ENCODE data around the gene NPDC1. TPM values are rescaled to one million over a fixed set of nuclear protein-coding genes. Genes with fewer than 3 reads are reported as not detected.

NPDC1 gene
- 13.3 and 20.9 TPM in 2 replicates for total RNA-seq

GRCh38 chr9:137046088-137046787 lies at the start of gene NPDC1:
TSS of gene NPDC1 (minus strand) at chr9:137046177. CDS start at chr9:137045989, 188 bp downstream.

GRCh38 chr9:137086531-137087408 lies 40.8 kb upstream of the NPDC1 start, which contains the start of gene MAN1B1:
TSS of gene MAN1B1 (plus strand) at chr9:137086985. CDS start at chr9:137087000, 15 bp downstream.

GRCh38 chr9:137077010-137077747 lies 31.2 kb upstream of the NPDC1 start, which contains the start of gene UAP1L1:
TSS of gene UAP1L1 (plus strand) at chr9:137077517. CDS start at chr9:137077533, 16 bp downstream.

GRCh38 chr9:137070201-137070905 lies 24.4 kb upstream of the NPDC1 start, which contains the start of gene SAPCD2:
TSS of gene SAPCD2 (minus strand) at chr9:137070557. CDS start at chr9:137070460, 97 bp downstream.

GRCh38 chr9:137053944-137054931 lies 8.3 kb upstream of the NPDC1 start, which contains the start of gene ENTPD2:
TSS of gene ENTPD2 (minus strand) at chr9:137054061. CDS start at chr9:137053997, 64 bp downstream.

GRCh38 chr9:137031904-137032640 lies 13.9 kb downstream of the NPDC1 start, which contains the start of gene FUT7:
TSS of gene FUT7 (minus strand) at chr9:137032088. CDS start at chr9:137031991, 97 bp downstream.

GRCh38 chr9:137027369-137028262 lies 18.4 kb downstream of the NPDC1 start, which contains the start of gene ABCA2:
TSS of gene ABCA2 (minus strand) at chr9:137028237. CDS start at chr9:137028140, 97 bp downstream.

GRCh38 chr9:136996361-136997292 lies 49.4 kb downstream of the NPDC1 start, which contains the start of gene CLIC3:
TSS of gene CLIC3 (minus strand) at chr9:136996568. CDS start at chr9:136996543, 25 bp downstream.

GRCh38 chr9:136991993-136992818 lies 53.8 kb downstream of the NPDC1 start, which contains the start of gene PAXX:
TSS of gene PAXX (plus strand) at chr9:136992422. CDS start at chr9:136992444, 22 bp downstream.

Other genes with a start within 250 kb of the NPDC1 start
- 0.37 TPM in 1 of 2 replicates, not detected in the other for gene CCDC183, start 249.8 kb downstream of the NPDC1 start, total RNA-seq
- gene RABL6, start 238.2 kb downstream of the NPDC1 start, total RNA-seq = 66.7 and 87.5 TPM in 2 replicates
- gene AJM1, start 203.7 kb downstream of the NPDC1 start, total RNA-seq = 1.4 and 3.5 TPM in 2 replicates
- 44.4 and 70.9 TPM in 2 replicates for gene PHPT1, start 196.8 kb downstream of the NPDC1 start, total RNA-seq
- gene MAMDC4, start 193.8 kb downstream of the NPDC1 start, total RNA-seq = 1.1 and 3.1 TPM in 2 replicates
- 265 and 280 TPM in 2 replicates for gene EDF1, start 179.9 kb downstream of the NPDC1 start, total RNA-seq
- 9.6 and 16.3 TPM in 2 replicates for gene TRAF2, start 159.7 kb downstream of the NPDC1 start, total RNA-seq
- 167 and 192 TPM in 2 replicates for gene FBXW5, start 101.4 kb downstream of the NPDC1 start, total RNA-seq
- gene C8G, start 100.9 kb downstream of the NPDC1 start, total RNA-seq = 0.37 TPM in 1 of 2 replicates, not detected in the other
- 0.12 TPM in 1 of 2 replicates, not detected in the other for gene LCN12, start 93.9 kb downstream of the NPDC1 start, total RNA-seq
- gene PTGDS, start 68.7 kb downstream of the NPDC1 start, total RNA-seq = 1.2 and 40.7 TPM in 2 replicates
- gene LCNL1, start 63.2 kb downstream of the NPDC1 start, total RNA-seq = 0.66 and 6.4 TPM in 2 replicates
- gene PAXX, start 53.8 kb downstream of the NPDC1 start, total RNA-seq = 23.9 and 25.1 TPM in 2 replicates
- gene CLIC3, start 49.6 kb downstream of the NPDC1 start, total RNA-seq = 0.55 and 3.0 TPM in 2 replicates
- gene ABCA2, start 17.9 kb downstream of the NPDC1 start, total RNA-seq = 19.0 and 31.7 TPM in 2 replicates
- gene FUT7, start 14.1 kb downstream of the NPDC1 start, total RNA-seq = not detected in 2 replicates
- not detected in 2 replicates for gene ENTPD2, start 7.9 kb upstream of the NPDC1 start, total RNA-seq
- 7.1 and 18.6 TPM in 2 replicates for gene SAPCD2, start 24.4 kb upstream of the NPDC1 start, total RNA-seq
- gene UAP1L1, start 31.3 kb upstream of the NPDC1 start, total RNA-seq = 28.3 and 33.1 TPM in 2 replicates
- gene MAN1B1, start 40.8 kb upstream of the NPDC1 start, total RNA-seq = 73.2 and 128 TPM in 2 replicates
- gene DPP7, start 68.6 kb upstream of the NPDC1 start, total RNA-seq = 45.3 and 86.1 TPM in 2 replicates
- under 0.01 and 0.11 TPM in 2 replicates for gene GRIN1, start 93.0 kb upstream of the NPDC1 start, total RNA-seq
- not detected in 2 replicates for gene LRRC26, start 123.9 kb upstream of the NPDC1 start, total RNA-seq
- gene TMEM210, start 125.9 kb upstream of the NPDC1 start, total RNA-seq = 0.25 TPM in 1 of 2 replicates, not detected in the other
- 29.9 and 34.0 TPM in 2 replicates for gene ANAPC2, start 142.4 kb upstream of the NPDC1 start, total RNA-seq
- gene SSNA1, start 142.5 kb upstream of the NPDC1 start, total RNA-seq = 60.9 and 82.4 TPM in 2 replicates
- gene TPRN, start 154.6 kb upstream of the NPDC1 start, total RNA-seq = 6.8 and 8.7 TPM in 2 replicates
- 37.1 and 41.5 TPM in 2 replicates for gene TMEM203, start 159.5 kb upstream of the NPDC1 start, total RNA-seq
- gene NDOR1, start 159.5 kb upstream of the NPDC1 start, total RNA-seq = 2.6 and 4.8 TPM in 2 replicates
- gene RNF208, start 176.1 kb upstream of the NPDC1 start, total RNA-seq = 0.11 and 0.25 TPM in 2 replicates
- 0.55 and 0.62 TPM in 2 replicates for gene CYSRT1, start 179.0 kb upstream of the NPDC1 start, total RNA-seq
- gene RNF224, start 181.3 kb upstream of the NPDC1 start, total RNA-seq = 0.11 TPM in 1 of 2 replicates, not detected in the other
- gene SLC34A3, start 184.7 kb upstream of the NPDC1 start, total RNA-seq = not detected in 2 replicates
- 153 and 473 TPM in 2 replicates for gene TUBB4B, start 195.1 kb upstream of the NPDC1 start, total RNA-seq
- not detected in 2 replicates for gene STPG3, start 205.1 kb upstream of the NPDC1 start, total RNA-seq
- gene NELFB, start 209.2 kb upstream of the NPDC1 start, total RNA-seq = 60.7 and 75.9 TPM in 2 replicates
- 34.0 and 38.7 TPM in 2 replicates for gene TOR4A, start 231.5 kb upstream of the NPDC1 start, total RNA-seq